ENCODE data around the gene LRRC1.

DNA sequence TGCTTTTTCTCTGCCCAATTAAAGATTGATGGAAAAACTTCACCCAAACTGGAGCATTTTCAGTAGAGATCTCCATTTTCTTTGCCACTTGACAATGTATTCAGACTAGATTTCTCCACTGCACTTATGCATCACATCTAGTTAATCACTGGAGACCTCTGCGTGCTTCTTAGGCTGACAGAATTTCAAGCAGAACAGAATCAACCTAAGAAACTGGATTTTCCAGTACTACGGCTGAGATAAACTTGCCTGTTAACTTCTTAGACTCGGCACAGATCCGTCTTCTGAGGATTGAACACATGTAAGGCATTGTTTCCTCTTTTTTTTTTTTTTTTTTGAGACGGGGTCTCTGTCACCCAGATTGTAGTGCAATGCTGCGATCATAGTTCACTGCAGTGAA lies 139.2 kb downstream of the LRRC1 start:
- no peak for TF ChIP-seq GATA2 (IDR thresholded peaks at IDR 0.05; ENCODE audit: low read depth, low read length)
- no peak for TF ChIP-seq GATA3 (IDR thresholded peaks at IDR 0.05; ENCODE audit: low read depth, low read length)
